ENCODE results near the gene VIT. TPM values are rescaled to one million over a fixed set of nuclear protein-coding genes. Genes with fewer than 3 reads are reported as not detected.

Gene VIT
- polyA plus RNA-seq, 3 donors, result 0.09 to 0.23 TPM; not detected in 1

- no peak for DNase-seq (ENCODE audit: extremely low read depth in 1 of 11, low read depth in 9 of 11, low spot score in 4 of 11)
Observed at GRCh38 chr2:36741188-36741837, 44.8 kb downstream of the VIT start.

GRCh38 chr2:36743954-36744353 lies 47.4 kb downstream of the VIT start:
- no peak for DNase-seq (ENCODE audit: extremely low read depth in 1 of 11, low read depth in 9 of 11, low spot score in 4 of 11)

- no peak for DNase-seq (ENCODE audit: extremely low read depth in 1 of 11, low read depth in 9 of 11, low spot score in 4 of 11)
Observed at GRCh38 chr2:36748166-36748565, 51.7 kb downstream of the VIT start.

- no peak for DNase-seq (ENCODE audit: extremely low read depth in 1 of 11, low read depth in 9 of 11, low spot score in 4 of 11)
Observed at GRCh38 chr2:36750101-36750500, 53.6 kb downstream of the VIT start.

- DNase-seq (ENCODE audit: extremely low read depth in 1 of 11, low read depth in 9 of 11, low spot score in 4 of 11), result no peak
Observed at GRCh38 chr2:36753706-36754221, 57.3 kb downstream of the VIT start.

- DNase-seq (ENCODE audit: extremely low read depth in 1 of 11, low read depth in 9 of 11, low spot score in 4 of 11), result no peak
Observed at GRCh38 chr2:36754578-36754977, 58.1 kb downstream of the VIT start.

- DNase-seq (ENCODE audit: extremely low read depth in 1 of 11, low read depth in 9 of 11, low spot score in 4 of 11), result no peak
Observed at GRCh38 chr2:36756438-36756837, 59.9 kb downstream of the VIT start.

- no peak for DNase-seq (ENCODE audit: extremely low read depth in 1 of 11, low read depth in 9 of 11, low spot score in 4 of 11)
Observed at GRCh38 chr2:36762764-36763490, 66.4 kb downstream of the VIT start.

- DNase-seq (ENCODE audit: extremely low read depth in 1 of 11, low read depth in 9 of 11, low spot score in 4 of 11), result no peak
Observed at GRCh38 chr2:36769106-36769505, 72.6 kb downstream of the VIT start.

- no peak for DNase-seq (ENCODE audit: extremely low read depth in 1 of 11, low read depth in 9 of 11, low spot score in 4 of 11)
Observed at GRCh38 chr2:36770542-36771287, 74.2 kb downstream of the VIT start.

- DNase-seq (ENCODE audit: extremely low read depth in 1 of 11, low read depth in 9 of 11, low spot score in 4 of 11), result no peak
Observed at GRCh38 chr2:36771671-36772070, 75.2 kb downstream of the VIT start.

- no peak for DNase-seq (ENCODE audit: extremely low read depth in 1 of 11, low read depth in 9 of 11, low spot score in 4 of 11)
Observed at GRCh38 chr2:36773947-36774346, 77.4 kb downstream of the VIT start.

- no peak for DNase-seq (ENCODE audit: extremely low read depth in 1 of 11, low read depth in 9 of 11, low spot score in 4 of 11)
Observed at GRCh38 chr2:36775261-36775660, 78.8 kb downstream of the VIT start.

GRCh38 chr2:36775806-36776205 lies 79.3 kb downstream of the VIT start:
- no peak for DNase-seq (ENCODE audit: extremely low read depth in 1 of 11, low read depth in 9 of 11, low spot score in 4 of 11)

- DNase-seq (ENCODE audit: extremely low read depth in 1 of 11, low read depth in 9 of 11, low spot score in 4 of 11), result no peak
Observed at GRCh38 chr2:36777272-36777671, 80.8 kb downstream of the VIT start.

GRCh38 chr2:36777788-36778187 lies 81.3 kb downstream of the VIT start:
- DNase-seq (ENCODE audit: extremely low read depth in 1 of 11, low read depth in 9 of 11, low spot score in 4 of 11), result no peak

GRCh38 chr2:36779462-36779861 lies 83.0 kb downstream of the VIT start:
- no peak for DNase-seq (ENCODE audit: extremely low read depth in 1 of 11, low read depth in 9 of 11, low spot score in 4 of 11)

- DNase-seq (ENCODE audit: extremely low read depth in 1 of 11, low read depth in 9 of 11, low spot score in 4 of 11), result peak in 6 of 11 donors; percentile 30 to 63 (median 44)
Observed at GRCh38 chr2:36780231-36780839, 83.8 kb downstream of the VIT start.

- DNase-seq (ENCODE audit: extremely low read depth in 1 of 11, low read depth in 9 of 11, low spot score in 4 of 11), result no peak
Observed at GRCh38 chr2:36781907-36782720, 85.6 kb downstream of the VIT start.

Data from renal cortex interstitium (tissue), 11 donors.